HEK293 (cell line): Measurements from ENCODE around the gene MRPL45.

Experiments
- BCL6B ChIP-seq: fragments of 450-650 bp; formaldehyde crosslinking; IDR thresholded peaks from 2 replicates; pipeline ENCODE4 v1.5.1; 2017; ENCODE audit warnings: missing biosample characterization, missing genetic modification characterization
- CTCF ChIP-seq: fragments of 450-650 bp; formaldehyde crosslinking; IDR thresholded peaks from 2 replicates; pipeline ENCODE4 v1.5.1; 2016; ENCODE audit warnings: missing biosample characterization, missing genetic modification characterization
- ELK4 ChIP-seq: IDR thresholded peaks from 2 replicates; pipeline ENCODE4 v1.6.1; 2011; ENCODE audit warnings: mild to moderate bottlenecking, low read depth, low read length, borderline replicate concordance
- MYNN ChIP-seq: fragments of 450-650 bp; formaldehyde crosslinking; IDR thresholded peaks from 2 replicates; pipeline ENCODE4 v1.5.1; 2016; ENCODE audit warnings: missing biosample characterization, missing genetic modification characterization, borderline replicate concordance
- PATZ1 ChIP-seq: fragments of 450-650 bp; formaldehyde crosslinking; IDR thresholded peaks from 2 replicates; pipeline ENCODE4 v1.5.1; 2016; ENCODE audit warnings: missing biosample characterization, missing genetic modification characterization
- PRDM10 ChIP-seq: fragments of 450-650 bp; formaldehyde crosslinking; IDR thresholded peaks from 2 replicates; pipeline ENCODE4 v1.5.1; 2016; ENCODE audit warnings: missing biosample characterization, missing genetic modification characterization
- ZNF24 ChIP-seq: fragments of 450-650 bp; formaldehyde crosslinking; IDR thresholded peaks from 2 replicates; pipeline ENCODE4 v1.5.1; 2016; ENCODE audit warnings: missing biosample characterization, missing genetic modification characterization
- ZNF488 ChIP-seq: fragments of 450-650 bp; formaldehyde crosslinking; IDR thresholded peaks from 2 replicates; pipeline ENCODE4 v1.5.1; 2016; ENCODE audit warnings: missing biosample characterization, missing genetic modification characterization
- ZNF501 ChIP-seq: fragments of 450-650 bp; formaldehyde crosslinking; IDR thresholded peaks from 2 replicates; pipeline ENCODE4 v1.5.1; 2016; ENCODE audit warnings: missing biosample characterization, missing genetic modification characterization
- ZNF677 ChIP-seq: fragments of 450-650 bp; IDR thresholded peaks from 2 replicates; pipeline ENCODE4 v1.5.0; 2018; ENCODE audit warnings: missing biosample characterization, mild to moderate bottlenecking, missing genetic modification characterization, moderate library complexity
- ZNF777 ChIP-seq: fragments of 450-650 bp; formaldehyde crosslinking; IDR thresholded peaks from 2 replicates; pipeline ENCODE4 v1.5.1; 2017; ENCODE audit warnings: missing biosample characterization, missing genetic modification characterization, borderline replicate concordance
- ZNF785 ChIP-seq: fragments of 450-650 bp; formaldehyde crosslinking; IDR thresholded peaks from 2 replicates; pipeline ENCODE4 v1.5.1; 2016; ENCODE audit warnings: missing biosample characterization, missing genetic modification characterization

- TF ChIP-seq CTCF (tag by site-specific recombination) (no peak), ZNF777 (tag by site-specific recombination) (no peak), ELK4 (no peak), ZNF677 (tag by site-specific recombination) (no peak), ZNF785 (tag by site-specific recombination) (no peak), MYNN (tag by site-specific recombination) (no peak), PATZ1 (tag by site-specific recombination) (no peak), ZNF488 (tag by site-specific recombination) (no peak), ZNF24 (tag by site-specific recombination) (no peak), BCL6B (tag by site-specific recombination) (no peak), ZNF501 (tag by site-specific recombination) (no peak), PRDM10 (tag by site-specific recombination) (no peak)
Observed at GRCh38 chr17:38332735-38333134, 35.8 kb downstream of the MRPL45 start.
